GM12891 (cell line): ENCODE measurements around the gene ADD2.

Experiments used
- POLR2A ChIP-seq: IDR thresholded peaks from 2 replicates; pipeline ENCODE4 v1.6.1; 2011; ENCODE audit warnings: low read depth, low read length, control low read depth
- POLR2AphosphoS5 ChIP-seq: IDR thresholded peaks from 2 replicates; pipeline ENCODE4 v1.6.1; 2011; ENCODE audit warnings: low read depth, low read length, control low read depth

DNA sequence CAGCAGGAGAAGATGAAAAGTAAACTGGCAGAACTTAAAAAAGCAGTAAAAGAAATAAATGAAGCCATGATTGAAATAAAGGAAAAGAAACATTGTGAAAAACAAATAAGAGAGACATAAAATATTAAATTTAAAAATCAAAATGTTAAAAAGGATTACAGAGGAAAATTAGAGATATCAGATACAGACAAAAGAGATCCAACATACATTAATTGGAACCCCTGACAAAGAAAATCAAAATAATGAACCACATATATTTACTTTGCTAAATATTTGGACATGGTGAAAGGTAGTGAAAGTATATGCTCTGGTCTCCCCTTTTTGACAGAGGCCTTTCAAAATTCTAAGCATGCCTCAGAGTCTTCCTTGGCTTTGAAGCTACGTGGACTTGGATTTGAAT, 134.5 kb downstream of the ADD2 start:
- TF ChIP-seq POLR2A (no peak), POLR2AphosphoS5 (no peak)
